ENCODE results near the gene DIP2C.
"Not testable (repeated sequence)": the region's sequence is repeated elsewhere in the genome, so short reads cannot be mapped to it uniquely, and the experiment has no call there.

The DIP2C gene

DNA sequence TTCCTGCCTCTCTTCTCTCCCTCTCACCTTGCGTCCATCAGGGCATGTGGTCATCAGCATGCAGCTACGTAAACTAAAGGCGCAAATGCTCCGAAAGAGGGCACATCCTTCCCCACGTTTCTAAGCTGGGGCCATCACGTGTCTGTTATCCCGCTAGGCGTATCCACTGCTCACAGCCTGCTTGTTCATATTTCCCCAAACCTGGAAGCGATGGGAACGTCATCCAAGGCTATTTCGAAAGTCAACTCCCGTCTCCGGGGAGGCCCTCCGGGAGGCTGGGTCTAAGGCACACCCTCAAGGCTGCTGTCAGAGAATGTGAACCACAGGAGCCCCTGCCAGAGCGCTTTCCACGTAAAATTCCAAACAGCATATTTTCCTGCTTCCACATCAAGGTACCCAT lies 199.2 kb downstream of the DIP2C start:
- no peak for DNase-seq

GRCh38 chr10:489330-489729 lies 200.1 kb downstream of the DIP2C start:
- no peak for DNase-seq

DNA sequence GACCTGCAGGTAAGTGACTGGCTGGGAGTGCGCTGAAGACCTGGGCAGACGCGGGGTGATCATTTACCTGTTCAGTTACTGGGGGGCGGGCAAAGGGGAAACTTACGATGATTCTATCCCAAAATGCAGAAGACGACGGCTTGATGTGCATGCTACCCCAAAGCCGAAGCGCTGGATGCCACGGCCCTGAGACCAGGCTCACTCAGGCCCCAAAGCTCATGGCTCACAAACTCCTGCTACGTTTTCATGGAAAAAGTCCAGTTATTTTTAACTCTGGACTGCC lies 200.6 kb downstream of the DIP2C start:
- no peak for DNase-seq

DNA sequence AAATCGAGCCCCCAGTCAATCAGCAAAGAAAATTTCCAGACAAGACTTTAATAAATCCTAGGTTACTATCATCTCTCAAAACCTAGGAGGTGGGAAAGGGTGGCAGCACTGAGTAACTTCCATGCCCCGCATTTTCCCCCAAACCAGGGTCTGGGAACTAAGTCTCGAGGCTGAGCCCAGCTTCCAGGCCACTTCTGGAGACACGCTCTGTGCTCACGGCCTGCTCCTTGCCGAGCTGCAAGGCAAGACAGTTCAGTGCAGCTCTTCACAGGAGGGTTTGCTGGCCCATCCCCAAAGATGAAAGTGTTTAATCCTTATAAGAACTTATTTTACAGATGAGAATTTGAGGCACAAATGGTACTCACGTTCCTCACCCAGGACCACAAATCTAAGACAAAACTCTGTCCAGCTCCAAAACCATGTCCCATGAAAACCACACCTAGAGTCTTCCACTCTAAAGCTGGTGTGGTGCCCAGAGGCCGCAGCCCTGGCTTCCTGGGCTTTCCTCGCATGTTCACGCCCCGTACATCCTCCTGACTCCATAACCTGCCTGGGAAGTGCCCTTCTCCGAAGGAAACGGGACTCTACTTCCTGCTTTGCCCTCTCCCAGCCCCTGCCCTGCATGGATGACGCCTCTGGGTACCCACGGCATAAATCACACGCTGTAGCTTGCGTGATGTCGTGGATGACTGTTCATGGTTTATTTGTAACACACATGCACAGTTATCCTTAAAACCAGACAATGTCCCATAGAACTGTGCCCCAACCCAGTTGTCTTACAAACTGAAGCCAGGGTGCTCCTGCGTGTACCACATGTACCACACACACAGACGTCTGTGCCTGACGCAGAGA lies 201.2 kb downstream of the DIP2C start:
- no peak for DNase-seq

DNA sequence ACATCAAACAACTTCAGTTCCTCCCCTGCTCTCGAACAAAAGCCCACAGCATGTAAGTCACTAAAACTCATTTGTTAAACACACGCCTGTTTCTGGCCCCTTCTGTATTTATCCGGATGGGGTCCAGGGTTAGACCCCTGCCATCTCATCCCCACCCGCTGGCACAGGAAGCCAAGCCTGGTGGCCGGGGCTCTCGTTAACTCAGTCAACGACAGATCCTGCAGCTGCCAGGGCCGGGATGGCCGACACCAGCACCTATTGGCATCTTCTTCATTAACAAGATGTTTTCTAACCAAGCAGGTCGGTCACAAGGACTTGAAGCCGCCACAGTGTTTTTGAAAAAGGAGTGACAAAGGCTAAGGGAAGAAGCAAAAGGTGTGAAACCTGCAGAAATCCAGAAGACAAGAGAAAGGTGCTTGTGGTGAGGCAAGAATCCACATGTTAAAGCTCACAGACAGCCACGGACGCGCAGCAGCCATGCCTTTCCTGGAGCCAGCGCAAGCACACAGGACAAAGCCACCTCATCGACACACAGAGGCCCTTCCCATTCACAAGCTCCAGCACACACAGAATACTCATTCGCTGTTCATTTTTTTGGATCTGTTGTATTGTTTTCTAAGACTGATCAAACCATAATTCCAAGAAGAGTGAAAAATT lies 202.7 kb downstream of the DIP2C start:
- DNase-seq = no peak

DNA sequence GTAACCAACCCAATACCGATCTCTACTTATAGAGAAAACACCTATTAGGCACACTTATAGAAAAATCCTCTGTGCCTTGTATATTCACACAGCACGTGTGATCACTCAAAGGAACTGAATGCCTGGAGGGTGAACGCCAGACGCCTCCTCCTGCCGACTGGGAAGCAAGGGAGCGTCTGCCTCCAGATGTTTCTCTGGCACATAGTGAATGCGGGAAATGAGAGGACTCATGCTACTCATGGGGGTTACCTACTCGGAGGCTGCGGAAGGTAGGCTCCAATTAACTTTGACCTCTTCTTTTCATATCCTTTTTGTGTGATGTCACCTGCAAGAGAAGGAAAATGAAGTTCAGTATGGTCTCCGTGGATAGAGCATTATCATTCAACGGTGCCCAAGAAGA lies 203.3 kb downstream of the DIP2C start:
- no peak for DNase-seq

DNA sequence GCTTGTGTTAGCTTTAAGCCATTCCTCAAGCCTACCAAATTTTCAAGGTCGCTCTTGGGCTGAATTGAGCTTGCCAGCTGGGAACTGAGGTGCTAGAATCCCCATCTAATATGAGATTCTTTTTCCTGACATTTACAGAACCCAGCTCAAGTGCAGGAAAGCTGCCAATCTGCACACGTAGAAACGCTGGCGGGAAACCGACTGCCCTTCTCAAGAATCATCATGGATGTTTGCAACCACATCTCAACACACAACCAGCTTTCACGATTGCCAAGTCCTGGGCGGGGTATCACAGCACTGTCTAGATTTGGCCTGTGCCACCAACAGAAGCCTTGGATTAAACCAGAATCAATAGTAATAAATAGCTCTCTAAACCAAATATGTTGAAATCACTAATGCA lies 203.7 kb downstream of the DIP2C start:
- no peak for DNase-seq

DNA sequence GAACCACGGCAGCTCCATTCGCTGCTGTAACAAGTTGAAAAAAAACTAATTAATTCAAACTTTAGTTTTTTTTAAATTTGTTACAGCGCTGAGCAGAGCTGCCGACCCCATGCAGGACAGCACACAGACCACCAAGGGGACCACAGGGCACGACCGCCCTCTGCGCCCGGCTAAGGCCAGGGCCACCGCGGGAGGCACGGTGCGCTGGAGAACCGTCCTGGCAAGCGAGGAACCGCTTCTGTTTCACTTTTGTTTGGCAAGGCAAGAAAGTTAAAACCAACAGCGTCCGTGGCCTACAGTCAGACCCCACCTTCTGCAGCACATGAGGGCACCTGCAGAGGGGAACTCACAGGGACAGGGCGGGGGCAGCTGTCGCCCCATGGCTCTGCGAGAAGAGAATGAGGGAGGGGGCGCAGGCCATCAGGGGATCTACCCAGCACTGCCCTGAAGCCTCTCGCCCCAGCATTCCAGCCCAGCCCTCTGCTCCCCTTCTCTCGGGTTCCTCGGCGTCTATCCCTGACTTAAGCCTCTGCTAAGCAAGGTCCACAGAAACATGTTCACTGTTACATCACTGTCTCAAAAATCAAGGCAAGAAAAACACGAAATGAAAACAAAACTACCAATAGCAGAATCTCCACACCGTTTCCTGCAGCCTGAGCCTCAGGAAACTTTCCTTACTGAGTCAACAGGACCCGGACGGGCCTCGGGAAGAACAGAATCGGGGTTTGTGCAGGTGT lies 204.4 kb downstream of the DIP2C start:
- no peak for DNase-seq

- DNase-seq = no peak
Observed at GRCh38 chr10:484441-484924, 205.0 kb downstream of the DIP2C start.

GRCh38 chr10:483261-483660 lies 206.2 kb downstream of the DIP2C start:
- no peak for DNase-seq

DNA sequence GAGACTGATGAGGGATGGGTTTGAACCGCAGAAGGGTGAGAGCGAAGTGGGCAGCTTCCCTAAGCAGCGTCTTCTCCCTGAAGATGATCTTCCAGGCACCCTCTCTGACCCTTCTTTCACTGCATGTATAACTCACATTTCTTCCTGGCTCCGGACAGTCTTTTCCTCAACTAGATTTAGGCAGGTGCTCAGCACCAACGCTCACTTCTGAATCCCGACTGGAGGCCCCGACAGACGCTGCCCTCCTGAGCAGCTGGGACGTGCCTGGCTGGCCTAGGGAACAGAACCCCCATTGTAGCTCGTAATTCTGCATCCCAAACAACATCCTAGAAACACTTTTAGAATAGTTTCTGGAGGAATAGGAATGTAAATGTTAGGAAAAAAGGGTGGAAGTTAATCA lies 206.6 kb downstream of the DIP2C start:
- no peak for DNase-seq

- DNase-seq = no peak
Observed at GRCh38 chr10:482051-482501, 207.4 kb downstream of the DIP2C start.

- no peak for DNase-seq
Observed at GRCh38 chr10:481628-482027, 207.8 kb downstream of the DIP2C start.

- no peak for DNase-seq
Observed at GRCh38 chr10:480928-481552, 208.4 kb downstream of the DIP2C start.

DNA sequence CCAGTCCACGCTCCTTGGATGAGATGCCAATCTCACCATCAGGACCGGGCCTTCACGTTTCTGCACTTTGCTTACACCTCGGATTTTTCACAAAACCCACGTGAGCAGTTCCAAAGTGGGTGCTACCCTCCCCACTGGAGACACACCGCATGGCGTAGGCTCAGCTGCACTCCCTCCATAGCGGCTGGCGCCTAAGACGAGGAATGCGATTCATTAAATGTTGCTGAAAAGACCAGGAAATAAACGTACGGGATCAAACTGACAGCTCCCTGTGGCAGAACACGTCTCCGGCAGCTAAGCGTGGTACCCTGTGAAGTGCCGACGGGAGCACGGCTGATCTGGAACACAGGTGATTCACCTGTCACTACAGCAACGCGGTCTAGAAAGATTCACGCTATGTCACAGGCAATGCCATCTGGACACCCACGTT lies 209.0 kb downstream of the DIP2C start:
- no peak for DNase-seq

DNA sequence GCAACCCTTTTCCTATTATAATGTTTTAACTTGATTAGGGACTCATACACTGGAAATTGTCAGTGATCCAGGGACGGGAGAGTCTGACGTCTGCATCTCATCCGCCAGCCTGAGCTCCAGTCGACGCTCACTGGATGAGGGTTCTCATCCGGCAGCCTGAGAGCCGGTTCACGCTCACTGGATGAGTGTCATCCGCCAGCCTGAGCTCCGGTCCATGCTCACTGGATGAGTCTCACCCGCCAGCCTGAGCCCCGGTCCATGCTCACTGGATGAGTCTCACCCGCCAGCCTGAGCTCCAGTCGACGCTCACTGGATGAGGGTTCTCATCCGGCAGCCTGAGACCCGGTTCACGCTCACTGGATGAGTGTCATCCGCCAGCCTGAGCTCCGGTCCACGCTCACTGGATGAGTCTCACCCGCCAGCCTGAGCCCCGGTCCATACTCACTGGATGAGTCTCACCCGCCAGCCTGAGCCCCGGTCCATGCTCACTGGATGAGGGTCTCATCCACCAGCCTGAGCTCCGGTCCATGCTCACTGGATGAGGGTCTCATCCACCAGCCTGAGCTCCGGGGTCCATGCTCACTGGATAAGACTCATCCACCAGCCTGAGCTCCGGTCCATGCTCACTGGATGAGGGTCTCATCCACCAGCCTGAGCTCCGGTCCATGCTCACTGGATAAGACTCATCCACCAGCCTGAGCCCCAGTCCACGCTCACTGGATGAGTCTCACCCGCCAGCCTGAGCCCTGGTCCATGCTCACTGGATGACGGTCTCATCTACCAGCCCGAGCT lies 209.6 kb downstream of the DIP2C start:
- DNase-seq = not testable (repeated sequence)

DNA sequence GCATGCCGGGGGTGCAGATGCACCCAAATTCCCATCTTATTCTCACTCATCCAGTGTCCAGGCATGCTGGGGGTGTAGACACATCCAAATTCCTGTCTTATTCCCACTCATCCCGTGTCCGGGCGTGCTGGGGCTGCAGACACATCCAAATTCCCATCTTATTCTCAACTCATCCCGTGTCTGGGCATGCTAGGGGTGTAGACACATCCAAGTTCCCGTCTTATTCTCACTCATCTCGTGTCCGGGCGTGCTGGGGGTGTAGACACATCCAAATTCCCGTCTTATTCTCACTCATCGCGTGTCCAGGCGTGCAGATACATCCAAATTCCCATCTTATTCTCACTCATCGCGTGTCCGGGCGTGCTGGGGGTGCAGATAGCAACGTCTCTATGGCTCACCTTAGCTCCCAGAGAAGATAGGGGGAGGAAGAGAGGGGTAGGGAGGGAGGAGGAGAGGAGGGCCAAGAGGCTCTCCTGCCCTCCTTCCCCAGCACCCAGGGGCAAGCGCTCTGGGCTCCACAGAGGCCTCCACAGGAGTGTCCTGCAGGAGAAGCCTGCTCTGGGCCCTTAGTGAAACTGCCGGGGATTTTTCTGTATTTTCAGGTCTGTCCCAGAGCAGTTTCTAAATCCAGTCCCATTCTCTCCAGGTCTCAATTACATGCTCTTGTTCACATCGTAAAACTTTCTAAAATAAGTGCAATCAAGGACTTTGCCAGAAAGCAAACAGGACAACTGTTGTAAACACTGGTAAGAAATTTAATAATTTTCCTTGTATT lies 210.8 kb downstream of the DIP2C start:
- no peak for DNase-seq

GRCh38 chr10:477620-478019 lies 211.8 kb downstream of the DIP2C start:
- DNase-seq = no peak

GRCh38 chr10:476455-476780 lies 213.1 kb downstream of the DIP2C start:
- no peak for DNase-seq

- DNase-seq = no peak
Observed at GRCh38 chr10:475709-476454, 213.6 kb downstream of the DIP2C start.

DNA sequence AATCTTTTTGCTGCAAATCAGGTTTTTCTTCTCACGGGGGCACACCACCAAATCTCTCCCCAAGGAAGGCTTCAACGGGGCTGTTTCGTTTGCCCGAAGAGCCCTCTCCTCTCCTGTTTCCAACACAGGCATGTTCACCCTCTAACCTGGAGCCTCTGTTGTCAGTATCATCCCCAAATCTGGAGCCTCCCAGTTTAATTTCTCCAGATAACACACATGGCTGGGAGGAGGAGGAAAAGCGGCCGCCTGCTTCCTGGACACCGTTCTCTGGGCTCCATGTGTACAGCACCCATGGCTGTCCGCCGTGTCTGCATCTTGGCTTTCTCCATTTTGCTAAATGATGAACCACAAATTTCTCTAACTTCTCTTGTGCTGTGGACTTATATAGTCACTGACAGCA lies 214.5 kb downstream of the DIP2C start:
- DNase-seq = no peak
